Kidney epithelial cell (primary cell): ENCODE measurements around the gene MRPL37. TPM values are rescaled to one million over a fixed set of nuclear protein-coding genes. Genes with fewer than 3 reads are reported as not detected.

ENCODE experiments used
- DNase-seq: peaks from one replicate; pipeline ENCODE4 v3.0.0-alpha.2; 2010; ENCODE audit warnings: low read depth
- H3K27me3 ChIP-seq: 2 replicates; pipeline ENCODE4 v1.6.0; 2011; ENCODE audit warnings: low read length; ENCODE audit not compliant: control insufficient read depth, insufficient read depth
- H3K36me3 ChIP-seq: 2 replicates; pipeline ENCODE4 v1.5.1; 2011; ENCODE audit warnings: low read length; ENCODE audit not compliant: control insufficient read depth, insufficient read depth
- H3K4me3 ChIP-seq: 2 replicates; pipeline ENCODE4 v1.5.1; 2011; ENCODE audit warnings: low read depth, mild to moderate bottlenecking, control low read depth, low read length
- CTCF ChIP-seq: IDR thresholded peaks from 2 replicates; pipeline ENCODE4 v1.5.1; 2011; ENCODE audit warnings: mild to moderate bottlenecking, moderate library complexity, low read length, control low read depth, inconsistent platforms; ENCODE audit not compliant: insufficient read depth, poor library complexity, severe bottlenecking
- total RNA-seq: library from RNA; depleted of rRNA; stranded (reverse); fragments of >200 nt; gene quantifications from 2 replicates; pipeline ENCODE4 v1.2.3, GENCODE V29; 2015

Gene MRPL37
- total RNA-seq, 1 donor from 2014 or later: 124 TPM

GRCh38 chr1:54169068-54169467 lies 30.9 kb upstream of the MRPL37 start:
- no peak for DNase-seq
- H3K27me3 ChIP-seq: no peaks in the 10 kb centered on the region
- no peak overlapping the region for H3K4me3 ChIP-seq
- no peak for TF ChIP-seq CTCF
- H3K36me3 ChIP-seq: no peaks in the 10 kb centered on the region

- H3K36me3 ChIP-seq: no peaks in the 10 kb centered on the region
- no peaks in the 10 kb centered on the region for H3K27me3 ChIP-seq
- DNase-seq: no peak
- TF ChIP-seq CTCF: no peak
- no peak overlapping the region for H3K4me3 ChIP-seq
Measured at GRCh38 chr1:54171016-54171415, 29.0 kb upstream of the MRPL37 start.

- DNase-seq: no peak
Measured at GRCh38 chr1:54171606-54172005, 28.4 kb upstream of the MRPL37 start.

GRCh38 chr1:54172614-54173599 lies 27.1 kb upstream of the MRPL37 start:
- Histone ChIP-seq H3K4me3 (no peak overlapping the region), H3K36me3 (no peaks in the 10 kb centered on the region), H3K27me3 (no peaks in the 10 kb centered on the region)
- no peak for DNase-seq
- no peak for TF ChIP-seq CTCF

More at GRCh38 chr1:54171606-54172005, 28.4 kb upstream of the MRPL37 start:
- Histone ChIP-seq H3K4me3 (no peak overlapping the region), H3K36me3 (no peaks in the 10 kb centered on the region), H3K27me3 (no peaks in the 10 kb centered on the region)
- no peak for TF ChIP-seq CTCF

GRCh38 chr1:54173681-54174080 lies 26.3 kb upstream of the MRPL37 start:
- no peaks in the 10 kb centered on the region for H3K36me3 ChIP-seq
- no peak for DNase-seq
- no peaks in the 10 kb centered on the region for H3K27me3 ChIP-seq
- H3K4me3 ChIP-seq: no peak overlapping the region
- no peak for TF ChIP-seq CTCF
